GM21528 (cell line): ENCODE data around the gene SEPHS1.
A peak's percentile ranks its signal among the peaks of the same experiment; 100 is the strongest.
"Not testable (repeated sequence)": the region's sequence is repeated elsewhere in the genome, so short reads cannot be mapped to it uniquely, and the experiment has no call there.

Source experiments
- ATAC-seq: cut with Tn5 transposase; IDR thresholded peaks from one replicate; pipeline ENCODE4 v1.9.1; 2021; ENCODE audit warnings: mild to moderate bottlenecking, moderate library complexity; ENCODE audit not compliant: unreplicated experiment, low FRiP score

Gene SEPHS1

DNA sequence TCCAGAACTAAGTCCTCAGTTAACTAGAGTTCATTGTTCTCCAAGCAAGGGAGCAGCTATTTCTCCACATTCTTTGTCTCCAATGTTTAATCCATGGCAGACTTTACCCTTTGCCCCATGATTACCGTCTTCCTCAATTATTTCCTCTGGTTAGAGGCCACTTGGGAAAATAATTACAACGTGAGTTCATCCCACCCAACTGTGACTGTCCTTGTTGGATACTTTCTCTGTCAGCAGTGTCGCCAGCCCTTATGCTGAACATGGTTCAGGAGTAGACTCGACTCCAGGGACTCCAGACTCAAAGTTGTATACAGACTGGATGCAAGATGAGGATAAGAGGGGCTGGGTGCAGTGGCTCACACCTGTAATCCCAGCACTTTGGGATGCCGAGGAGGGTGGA, 17.1 kb upstream of the SEPHS1 start:
- no peak for ATAC-seq

DNA sequence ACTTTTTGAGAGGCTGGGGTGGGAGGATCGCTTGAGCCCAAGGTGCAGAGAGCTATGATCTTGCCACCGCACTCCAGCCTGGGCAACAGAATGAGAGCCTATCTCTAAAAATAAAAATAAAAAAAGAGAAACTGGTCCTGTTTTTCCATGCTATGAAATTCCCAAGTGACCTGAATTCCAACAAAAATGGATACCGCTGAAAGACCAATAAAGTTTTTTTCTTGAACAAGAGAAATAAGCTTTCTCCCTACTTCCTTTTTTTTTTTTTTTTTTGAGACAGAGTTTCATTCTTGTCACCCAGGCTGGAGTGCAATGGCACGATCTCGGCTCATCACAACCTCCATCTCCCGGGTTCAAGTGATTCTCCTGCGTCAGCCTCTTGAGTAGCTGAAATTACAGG, 12.5 kb upstream of the SEPHS1 start:
- ATAC-seq: no peak

DNA sequence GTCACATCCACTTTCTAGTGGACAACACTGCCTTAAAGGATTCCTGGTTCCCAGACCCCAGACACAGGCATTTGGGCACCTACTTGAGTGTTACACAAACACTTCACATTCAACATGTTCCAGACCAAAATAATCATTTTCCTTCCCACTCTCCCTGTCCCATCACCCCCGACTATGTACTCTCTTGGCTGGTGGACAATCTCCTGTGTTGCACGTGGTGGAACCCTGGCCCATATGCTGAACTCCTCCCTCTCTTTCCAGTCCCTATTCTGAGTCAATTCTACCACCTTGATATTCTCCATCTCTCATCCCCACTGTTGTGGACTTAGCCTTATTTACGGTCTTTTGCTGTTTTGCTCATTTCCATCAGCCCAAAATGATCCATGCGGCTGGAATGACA, 8.3 kb upstream of the SEPHS1 start:
- no peak for ATAC-seq

DNA sequence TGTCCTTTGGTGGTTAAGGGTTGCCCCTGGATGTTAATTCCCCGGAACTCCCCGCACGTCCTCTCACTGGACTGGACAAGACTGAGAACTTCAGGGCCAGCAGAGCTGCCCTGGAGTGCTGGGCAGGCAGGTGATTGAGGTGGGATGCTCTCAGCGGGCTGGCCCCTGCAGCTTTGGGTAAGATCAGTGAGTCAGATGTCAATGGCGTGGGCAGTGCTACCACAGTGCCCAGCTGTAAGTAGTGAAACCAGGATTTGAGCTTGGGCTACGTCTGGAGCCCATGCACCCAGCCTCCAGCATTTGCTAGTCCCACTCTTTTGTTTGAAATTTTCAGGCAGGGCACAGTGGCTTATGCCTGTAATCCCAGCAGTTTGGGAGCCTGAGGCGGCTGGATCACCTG, 6.7 kb upstream of the SEPHS1 start:
- ATAC-seq: no peak

DNA sequence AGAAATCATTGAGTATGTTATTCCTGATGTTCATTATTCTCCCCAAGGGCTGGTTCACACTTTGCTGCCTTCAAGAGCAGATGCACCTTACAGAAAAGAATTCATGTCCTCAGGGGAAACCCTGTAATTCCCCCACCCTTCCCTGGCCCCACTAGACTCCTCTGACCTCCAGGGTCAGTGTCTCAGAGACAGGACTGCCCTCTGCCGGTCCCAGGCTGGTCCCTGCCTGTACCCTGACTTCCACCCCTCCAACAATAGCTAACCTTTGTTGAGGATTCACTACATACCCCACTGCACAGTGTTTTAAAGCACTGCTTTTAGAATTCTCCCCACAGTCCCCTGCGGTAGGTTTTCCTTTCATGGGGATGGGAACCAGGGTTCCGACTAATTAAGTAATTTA, 4.4 kb upstream of the SEPHS1 start:
- no peak for ATAC-seq

DNA sequence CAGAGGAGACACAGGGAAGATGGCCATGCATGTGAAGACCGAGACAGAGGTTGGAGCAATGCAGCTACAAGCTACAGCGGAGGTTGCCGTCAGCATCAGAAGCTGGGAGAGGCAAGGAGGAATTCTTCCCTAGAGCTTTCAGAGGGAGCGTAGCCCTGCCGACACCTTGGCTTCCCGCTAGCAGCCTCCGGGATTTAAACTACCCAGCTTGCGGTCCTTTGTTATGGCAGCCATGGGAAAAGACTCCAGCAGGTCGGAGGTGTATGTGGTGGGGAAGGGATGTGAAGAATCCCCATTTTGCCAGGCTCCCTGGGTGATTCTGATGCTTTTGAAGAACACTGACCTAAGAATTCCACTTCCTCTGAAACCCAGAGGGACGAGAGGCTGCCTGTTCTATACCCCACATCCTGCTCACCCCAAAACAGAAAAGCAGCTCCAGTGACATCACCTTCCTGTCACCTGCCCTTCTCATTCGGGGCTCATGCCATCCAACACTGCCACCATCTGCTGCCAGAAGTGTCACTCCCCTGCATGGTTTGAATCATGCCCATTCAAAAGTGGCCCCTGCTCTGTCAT, 3.3 kb upstream of the SEPHS1 start:
- no peak for ATAC-seq

DNA sequence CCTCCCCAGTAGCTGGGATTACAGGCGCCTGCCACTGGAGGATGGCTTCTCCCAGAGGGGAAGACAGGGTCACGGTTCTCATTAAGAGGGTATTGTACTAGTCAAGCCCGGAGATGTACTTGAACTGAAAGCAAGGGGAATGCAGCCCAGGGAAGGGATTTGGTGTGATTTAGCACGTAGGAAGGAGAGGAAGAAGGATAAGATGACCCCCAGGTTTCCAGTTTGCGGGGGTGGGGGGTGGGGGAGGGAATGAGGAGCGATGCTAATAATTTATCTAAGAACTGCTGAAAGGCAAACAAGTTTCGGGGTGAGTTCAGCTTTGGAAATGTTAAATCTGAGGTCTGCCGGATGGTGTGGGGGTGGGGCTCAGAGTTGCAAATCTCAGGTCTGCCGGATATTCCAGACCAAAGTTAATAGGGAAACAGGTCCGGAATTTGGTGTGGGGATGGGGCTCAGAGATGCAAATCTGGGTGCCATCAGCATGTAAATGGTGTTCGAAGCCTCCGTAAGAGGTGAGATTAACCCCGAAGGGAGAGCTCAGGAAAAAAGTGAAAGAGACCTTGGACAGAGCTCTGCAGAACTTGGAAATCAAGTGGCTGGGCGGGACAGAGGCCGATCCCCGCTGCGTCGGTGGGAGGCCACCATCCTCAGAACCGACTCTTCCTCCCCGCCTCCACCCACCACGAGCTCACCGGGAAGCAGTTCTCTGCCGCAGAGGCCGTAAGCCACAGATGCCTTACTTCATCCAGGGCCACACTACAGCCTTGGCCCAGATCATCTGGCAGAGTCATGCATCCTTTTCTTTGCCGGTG, 1.6 kb upstream of the SEPHS1 start:
- no peak for ATAC-seq

DNA sequence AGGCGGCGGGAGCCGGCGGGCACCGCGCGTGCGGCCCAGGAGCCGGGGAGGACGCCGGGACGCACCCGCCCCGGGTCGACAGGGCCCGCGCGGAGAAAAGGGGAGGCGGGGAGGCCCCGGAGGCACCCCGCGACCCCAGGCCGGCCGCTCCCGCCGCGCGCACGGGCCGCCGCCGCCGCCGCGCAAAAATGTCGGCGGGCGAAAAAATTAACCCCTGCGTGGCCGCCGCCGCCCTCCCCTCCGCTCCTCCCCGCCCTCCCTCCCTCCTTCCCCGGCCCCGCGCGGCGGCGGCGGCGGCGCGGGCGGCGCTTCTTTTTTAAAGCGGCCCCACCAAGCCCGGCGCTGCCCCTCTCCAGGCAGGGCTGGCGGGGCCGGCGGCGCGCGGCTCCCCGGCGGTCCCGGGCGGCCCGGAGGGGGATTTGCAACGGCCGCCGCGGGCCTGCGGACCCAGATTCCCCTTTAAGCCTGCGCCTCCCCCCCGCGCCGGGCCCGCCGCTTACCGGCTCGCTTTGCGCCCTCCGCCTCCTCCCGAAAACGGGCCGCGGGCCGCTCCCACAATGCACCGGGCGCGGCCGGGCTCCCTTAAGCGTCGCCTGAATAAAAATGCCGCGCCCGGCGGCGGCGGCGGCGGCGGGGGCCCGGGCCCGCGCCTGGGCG, 465 bp downstream of the SEPHS1 start:
- ATAC-seq: peak; percentile 53

DNA sequence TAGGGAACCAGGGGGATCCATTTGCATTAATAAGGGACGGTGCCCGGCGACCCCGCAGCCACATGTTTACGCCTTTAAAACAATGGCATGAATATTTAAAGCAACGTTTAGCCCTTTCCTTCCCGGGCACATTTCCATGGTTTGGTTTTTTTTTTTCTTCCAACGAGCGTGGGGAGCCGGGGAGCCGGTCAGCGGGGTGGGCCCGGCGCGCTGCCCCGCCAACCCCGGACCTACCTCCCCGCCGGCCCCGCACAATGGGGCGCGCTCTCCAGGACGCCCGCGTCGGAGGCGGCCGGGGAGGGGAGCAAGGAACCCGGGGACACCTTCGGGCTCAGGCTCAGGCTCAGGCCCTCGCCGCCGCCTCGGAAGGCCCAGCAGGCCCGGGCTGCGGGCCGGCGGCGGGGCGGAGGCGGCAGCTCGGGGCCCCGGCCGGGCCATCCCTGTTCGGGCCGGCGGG, 1.0 kb downstream of the SEPHS1 start:
- ATAC-seq: peak; percentile 25

DNA sequence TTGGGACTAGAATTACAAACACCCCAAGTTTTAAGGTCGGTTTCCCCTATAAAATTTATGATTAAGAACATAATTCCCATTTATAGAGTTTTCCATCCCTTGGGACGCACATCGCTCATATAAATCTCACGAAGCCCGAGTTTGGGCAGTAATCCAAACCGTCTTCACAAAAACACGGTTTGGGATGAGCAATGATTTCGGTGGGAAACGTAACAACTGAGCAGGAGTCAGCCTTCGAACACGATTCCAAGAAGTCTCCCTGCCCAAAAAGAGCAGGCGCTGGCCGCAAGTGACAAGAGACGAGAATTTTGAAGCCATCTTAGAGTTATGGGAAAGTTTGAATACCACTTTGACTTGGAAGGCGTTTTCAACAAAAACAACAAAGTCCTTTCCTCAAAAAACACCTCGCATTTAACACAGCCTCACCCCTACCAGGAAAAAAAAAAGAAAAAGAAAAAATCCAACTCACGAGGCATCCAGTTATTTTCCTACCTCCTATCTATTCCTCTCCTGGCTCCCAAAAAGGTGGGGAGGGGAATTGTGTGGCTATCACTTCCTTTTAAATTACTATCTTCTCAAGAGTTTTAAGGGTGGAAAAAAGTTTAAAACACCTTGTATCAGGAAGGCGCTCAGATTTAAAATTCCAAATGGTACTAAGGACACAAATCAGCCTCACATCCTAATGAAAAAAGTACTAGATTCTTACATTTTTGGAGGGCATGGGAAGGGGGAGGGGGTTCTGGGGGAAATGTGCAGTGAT, 1.6 kb downstream of the SEPHS1 start:
- ATAC-seq: no peak

DNA sequence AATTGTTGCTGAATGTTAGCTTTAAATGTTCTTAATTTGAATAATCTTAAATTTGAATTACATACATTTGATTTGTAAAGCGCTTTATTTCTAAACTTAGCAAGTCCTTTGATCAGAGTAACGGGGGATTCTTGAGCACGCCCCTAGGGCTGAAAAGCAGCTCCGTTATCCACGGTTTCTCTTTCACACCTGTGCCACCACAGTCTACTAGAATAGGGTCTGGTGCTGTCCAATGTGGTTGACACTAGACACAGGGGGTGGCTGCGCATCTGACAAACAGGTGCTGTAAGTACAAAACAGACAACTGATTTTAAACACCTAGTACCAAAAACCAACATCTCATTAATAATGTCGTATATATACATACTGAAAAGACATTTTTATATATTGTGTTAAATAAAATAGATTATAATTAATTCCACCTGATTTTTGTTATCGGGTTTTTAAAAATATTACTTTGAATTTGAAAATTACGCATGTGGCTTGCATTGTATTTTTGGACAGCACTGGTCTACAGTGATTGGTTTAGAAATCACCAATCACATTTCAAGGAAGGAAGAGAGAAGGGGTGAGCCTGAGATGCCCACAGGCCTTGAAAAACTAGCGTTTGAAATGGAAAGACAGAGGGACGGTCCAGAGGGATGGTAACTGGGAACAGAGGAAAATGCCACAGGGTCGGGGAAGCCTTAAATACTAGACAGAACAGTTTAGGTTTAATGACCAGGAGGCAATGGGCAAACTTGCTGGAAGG, 7.3 kb downstream of the SEPHS1 start:
- peak; percentile 85 for ATAC-seq

DNA sequence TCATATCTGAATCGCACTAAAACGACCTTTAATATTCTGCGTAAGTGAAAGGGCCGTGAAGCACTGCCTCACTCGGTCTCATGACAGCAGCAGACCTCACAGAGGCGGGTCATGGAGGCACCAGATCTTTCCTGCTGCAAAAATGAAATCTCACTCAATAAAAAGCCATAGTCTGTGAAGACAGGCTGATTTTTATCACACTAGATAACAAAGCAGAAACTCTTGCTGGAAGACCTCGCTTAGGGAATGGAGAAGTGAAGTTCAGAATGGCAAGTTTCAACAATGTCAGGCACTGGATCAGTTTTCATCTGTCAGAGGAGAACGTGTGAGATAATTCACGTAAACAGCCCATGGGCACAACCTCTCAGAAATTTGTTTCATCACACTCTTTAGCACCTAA, 8.0 kb downstream of the SEPHS1 start:
- ATAC-seq: peak; percentile 3

DNA sequence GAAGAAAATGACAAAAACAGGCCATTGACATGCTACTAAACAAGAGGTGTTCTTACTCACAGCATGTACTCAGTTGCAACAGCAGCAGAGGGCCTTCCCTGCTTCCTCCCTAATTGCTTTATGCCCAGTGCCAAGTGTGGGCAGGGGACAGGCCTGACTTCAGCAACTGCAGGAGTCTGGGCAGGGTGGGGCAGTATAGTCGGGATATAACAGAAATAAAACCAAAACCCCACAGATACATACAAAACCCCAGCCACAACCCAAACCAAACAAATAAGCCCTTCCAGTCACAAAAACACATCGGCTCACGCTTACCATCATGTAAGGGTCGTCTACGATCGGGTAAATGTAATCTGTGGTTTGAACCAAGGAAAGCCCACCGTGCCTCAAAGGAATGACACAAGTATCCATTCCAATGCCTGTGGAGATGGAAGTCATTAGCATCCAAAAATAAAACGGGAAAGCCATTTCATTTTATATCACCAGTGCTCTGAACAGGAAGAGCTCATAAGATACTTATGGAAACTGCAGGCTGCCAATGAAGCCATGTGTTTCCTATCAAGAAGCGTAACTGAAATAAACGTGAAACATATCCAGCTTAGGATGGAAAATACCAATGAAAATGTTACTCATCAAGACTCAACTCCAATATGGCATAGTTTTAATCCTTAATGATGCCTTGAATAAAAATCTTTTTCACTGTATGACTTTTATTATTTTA, 9.5 kb downstream of the SEPHS1 start:
- no peak for ATAC-seq

DNA sequence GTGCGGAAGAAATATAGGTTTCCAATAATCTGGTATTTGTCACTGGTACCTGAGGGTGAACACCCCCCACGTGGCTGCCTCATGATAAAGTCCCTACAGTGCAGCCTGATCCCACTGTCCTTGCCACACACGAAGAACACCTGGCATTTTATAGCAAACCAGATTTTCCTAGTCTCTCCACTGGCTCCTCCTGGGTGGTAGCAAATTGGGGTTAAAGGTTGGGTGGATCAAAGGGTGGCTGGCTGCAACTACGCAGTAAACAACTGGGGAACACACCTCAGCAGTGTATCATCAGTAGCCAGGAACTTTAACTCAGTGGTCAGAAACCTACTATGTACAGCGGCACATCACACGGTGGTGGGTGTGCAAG, 10.3 kb downstream of the SEPHS1 start:
- ATAC-seq: no peak

DNA sequence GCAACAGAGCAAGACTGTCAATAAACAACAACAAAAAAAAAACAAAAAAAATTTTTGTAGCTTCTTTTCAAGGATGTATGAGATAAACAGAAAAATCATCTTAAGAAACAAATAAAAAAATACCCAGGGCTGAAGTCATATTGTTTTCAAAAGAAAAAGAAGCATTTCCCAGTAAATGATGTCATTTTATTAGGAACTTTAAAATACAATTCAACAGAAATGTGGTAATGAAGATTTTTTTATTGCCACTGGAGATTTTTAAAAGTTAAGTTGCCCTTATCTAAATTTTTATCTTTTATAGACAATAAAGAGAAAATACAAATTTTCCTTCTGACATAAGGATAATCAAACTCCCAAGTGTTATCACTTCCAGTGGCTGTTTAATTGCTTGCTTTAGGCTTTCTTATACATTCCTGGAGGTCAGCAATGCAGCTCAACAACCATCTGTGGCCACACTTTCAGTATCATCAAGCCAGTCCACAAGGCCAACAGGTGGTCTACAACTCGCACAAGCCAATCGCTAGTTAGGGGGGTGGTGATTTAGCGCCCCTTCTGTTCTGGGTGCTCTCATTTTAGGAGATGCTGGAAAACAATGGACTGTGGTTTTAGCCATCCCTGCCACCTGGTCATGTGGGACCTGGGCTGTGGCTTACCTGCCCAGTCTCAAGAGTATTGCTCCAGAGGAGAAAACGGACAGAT, 10.8 kb downstream of the SEPHS1 start:
- ATAC-seq: no peak

DNA sequence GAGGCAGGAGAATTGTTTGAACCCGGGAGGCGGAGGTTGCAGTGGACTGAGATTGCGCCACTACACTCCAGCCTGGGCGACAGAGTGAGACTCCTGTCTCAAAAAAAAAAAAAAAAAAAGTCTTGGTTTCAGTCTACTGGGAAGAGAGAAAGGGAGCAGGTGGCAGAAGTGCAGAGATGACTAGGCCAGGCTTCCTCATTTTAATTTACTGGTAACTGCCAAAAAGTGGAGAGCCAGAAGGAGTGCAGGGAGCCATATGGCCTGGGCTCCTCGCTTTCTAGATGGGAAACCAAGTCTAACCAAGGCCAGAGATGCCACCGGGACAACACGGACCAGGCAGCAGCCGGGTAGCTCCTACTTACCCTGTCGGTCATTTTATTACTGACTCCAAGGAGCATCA, 12.2 kb downstream of the SEPHS1 start:
- peak; percentile 43 for ATAC-seq

DNA sequence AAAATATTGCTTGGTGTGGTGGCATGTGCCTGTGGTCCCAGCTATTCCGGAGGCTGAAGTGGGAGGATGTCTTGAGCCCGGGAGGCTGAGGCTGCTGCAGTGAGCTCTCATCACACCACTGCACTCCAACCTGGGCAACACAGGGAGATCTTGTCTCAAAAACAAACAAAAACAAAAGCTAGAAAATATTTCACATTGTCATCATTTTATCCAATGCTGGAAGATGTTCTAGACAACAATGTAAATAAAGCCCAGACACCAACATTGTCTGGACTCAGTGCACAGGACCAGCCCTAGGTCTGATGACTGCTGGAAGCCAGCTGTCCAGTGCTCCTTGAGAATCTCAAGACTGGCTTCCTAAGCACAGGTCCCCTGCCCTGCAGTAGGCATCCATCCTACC, 13.5 kb downstream of the SEPHS1 start:
- ATAC-seq: no peak

DNA sequence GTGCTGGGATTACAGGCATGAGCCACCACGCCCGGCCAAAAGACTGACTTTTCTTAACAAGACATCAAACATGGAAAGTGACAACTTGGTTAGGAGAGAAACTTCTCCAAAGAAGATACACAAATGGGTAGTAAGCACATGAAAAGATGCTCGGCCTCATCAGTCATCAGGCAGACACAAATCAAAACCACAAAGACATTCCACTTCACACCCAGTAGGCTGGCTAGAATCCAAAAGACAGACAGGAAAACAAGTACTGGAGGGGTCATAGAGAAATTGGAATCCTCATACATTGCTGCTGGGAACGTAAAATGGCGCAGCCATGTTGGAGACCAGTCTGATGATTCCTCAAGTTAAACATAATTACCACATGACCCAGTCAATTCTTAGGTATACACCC, 16.4 kb downstream of the SEPHS1 start:
- no peak for ATAC-seq

DNA sequence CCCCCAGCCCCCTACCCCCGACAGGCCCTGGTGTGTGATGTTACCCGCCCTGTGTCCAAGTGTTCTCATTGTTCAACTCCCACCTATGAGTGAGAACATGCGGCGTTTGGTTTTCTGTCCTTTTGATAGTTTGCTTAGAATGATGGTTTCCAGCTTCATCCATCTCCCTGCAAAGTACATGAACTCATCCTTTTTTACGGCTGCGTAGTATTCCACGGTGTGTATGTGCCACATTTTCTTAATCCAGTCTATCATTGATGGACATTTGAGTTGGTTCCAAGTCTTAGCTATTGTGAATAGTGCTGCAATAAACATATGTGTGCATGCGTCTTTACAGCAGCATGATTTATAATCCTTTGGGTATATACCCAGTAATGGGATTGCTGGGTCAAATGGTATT, 17.1 kb downstream of the SEPHS1 start:
- ATAC-seq: not testable (repeated sequence)
